Measurements from ENCODE around the gene CXCL1. TPM values are rescaled to one million over a fixed set of nuclear protein-coding genes. Genes with fewer than 3 reads are reported as not detected.

The CXCL1 gene
- total RNA-seq, 1 experiment from 2014 or later: 49.3 TPM

GRCh38 chr4:73850261-73850970, 18.8 kb upstream of the CXCL1 start:
- Mint-ChIP-seq H3K4me1 (ENCODE audit: insufficient read depth, unreplicated experiment) (peaks cover 7% of the 10 kb centered on the region), H3K9me3 (ENCODE audit: unreplicated experiment) (no peaks in the 10 kb centered on the region), H3K27me3 (ENCODE audit: insufficient read depth, unreplicated experiment) (no peaks in the 10 kb centered on the region), H3K36me3 (ENCODE audit: insufficient read depth, unreplicated experiment) (no peaks in the 10 kb centered on the region), H3K27ac (ENCODE audit: low read depth, unreplicated experiment) (no peak overlapping the region), H3K4me3 (ENCODE audit: unreplicated experiment) (no peak overlapping the region)
- intact Hi-C loops (cut with micrococcal nuclease): no loop called here
- ChIA-PET CTCF (interaction anchor here (0.6 to 4.3 kb wide), 3 partner anchors 13 to 197 kb away, joined by 4 to 22 read pairs (median 13); no protein-coding TSS in a partner anchor), POLR2A (interaction anchor here (0.6 to 0.7 kb wide), 3 partner anchors 60 to 455 kb away, joined by 3 to 5 read pairs (median 3); no protein-coding TSS in a partner anchor)
- BruUV-seq (replicated peaks): no TSS peak
- no peak for DNase-seq (ENCODE audit: unreplicated experiment)
- TF ChIP-seq, protein P1, sequence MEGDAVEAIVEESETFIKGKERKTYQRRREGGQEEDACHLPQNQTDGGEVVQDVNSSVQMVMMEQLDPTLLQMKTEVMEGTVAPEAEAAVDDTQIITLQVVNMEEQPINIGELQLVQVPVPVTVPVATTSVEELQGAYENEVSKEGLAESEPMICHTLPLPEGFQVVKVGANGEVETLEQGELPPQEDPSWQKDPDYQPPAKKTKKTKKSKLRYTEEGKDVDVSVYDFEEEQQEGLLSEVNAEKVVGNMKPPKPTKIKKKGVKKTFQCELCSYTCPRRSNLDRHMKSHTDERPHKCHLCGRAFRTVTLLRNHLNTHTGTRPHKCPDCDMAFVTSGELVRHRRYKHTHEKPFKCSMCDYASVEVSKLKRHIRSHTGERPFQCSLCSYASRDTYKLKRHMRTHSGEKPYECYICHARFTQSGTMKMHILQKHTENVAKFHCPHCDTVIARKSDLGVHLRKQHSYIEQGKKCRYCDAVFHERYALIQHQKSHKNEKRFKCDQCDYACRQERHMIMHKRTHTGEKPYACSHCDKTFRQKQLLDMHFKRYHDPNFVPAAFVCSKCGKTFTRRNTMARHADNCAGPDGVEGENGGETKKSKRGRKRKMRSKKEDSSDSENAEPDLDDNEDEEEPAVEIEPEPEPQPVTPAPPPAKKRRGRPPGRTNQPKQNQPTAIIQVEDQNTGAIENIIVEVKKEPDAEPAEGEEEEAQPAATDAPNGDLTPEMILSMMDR (IDR thresholded peaks at IDR 0.05; ENCODE audit: unreplicated experiment): no peak

- no peaks in the 10 kb centered on the region for H3K27me3 Mint-ChIP-seq (ENCODE audit: insufficient read depth, unreplicated experiment)
- no TSS peak for BruUV-seq (replicated peaks)
- CTCF ChIA-PET: interaction anchor here (2.2 to 4.3 kb wide), 2 partner anchors 12 to 121 kb away, joined by 13 to 22 read pairs; no protein-coding TSS in a partner anchor
- no peaks in the 10 kb centered on the region for H3K36me3 Mint-ChIP-seq (ENCODE audit: insufficient read depth, unreplicated experiment)
- TF ChIP-seq, protein P1 (IDR thresholded peaks at IDR 0.05; ENCODE audit: unreplicated experiment): no peak
- peaks cover 9% of the 10 kb centered on the region for H3K4me1 Mint-ChIP-seq (ENCODE audit: insufficient read depth, unreplicated experiment)
- intact Hi-C loops (cut with micrococcal nuclease): no loop called here
- DNase-seq (ENCODE audit: unreplicated experiment): no peak
- no peaks in the 10 kb centered on the region for H3K9me3 Mint-ChIP-seq (ENCODE audit: unreplicated experiment)
- no peak overlapping the region for H3K4me3 Mint-ChIP-seq (ENCODE audit: unreplicated experiment)
- POLR2A ChIA-PET: interaction anchor here (0.7 to 1.1 kb wide), 2 partner anchors 128 to 454 kb away, joined by 3 read pairs; no protein-coding TSS in a partner anchor
- H3K27ac Mint-ChIP-seq (ENCODE audit: low read depth, unreplicated experiment): no peak overlapping the region
Observed at GRCh38 chr4:73851293-73851692, 17.9 kb upstream of the CXCL1 start.

- BruUV-seq (replicated peaks): no TSS peak
- no peak overlapping the region for H3K27ac Mint-ChIP-seq (ENCODE audit: low read depth, unreplicated experiment)
- ChIA-PET CTCF (interaction anchor here (1.0 to 4.3 kb wide), 2 partner anchors 11 to 189 kb away, joined by 6 to 22 read pairs; no protein-coding TSS in a partner anchor), POLR2A (interaction anchor here (0.8 kb wide), 1 partner anchor 188 kb away, joined by 3 read pairs; no protein-coding TSS in a partner anchor)
- no peaks in the 10 kb centered on the region for H3K27me3 Mint-ChIP-seq (ENCODE audit: insufficient read depth, unreplicated experiment)
- H3K36me3 Mint-ChIP-seq (ENCODE audit: insufficient read depth, unreplicated experiment): no peaks in the 10 kb centered on the region
- peaks cover 9% of the 10 kb centered on the region for H3K4me1 Mint-ChIP-seq (ENCODE audit: insufficient read depth, unreplicated experiment)
- H3K9me3 Mint-ChIP-seq (ENCODE audit: unreplicated experiment): no peaks in the 10 kb centered on the region
- TF ChIP-seq, protein P1 (IDR thresholded peaks at IDR 0.05; ENCODE audit: unreplicated experiment): no peak
- DNase-seq (ENCODE audit: unreplicated experiment): no peak
- H3K4me3 Mint-ChIP-seq (ENCODE audit: unreplicated experiment): no peak overlapping the region
- intact Hi-C loops (cut with micrococcal nuclease): no loop called here
Observed at GRCh38 chr4:73852771-73853170, 16.4 kb upstream of the CXCL1 start.

DNA sequence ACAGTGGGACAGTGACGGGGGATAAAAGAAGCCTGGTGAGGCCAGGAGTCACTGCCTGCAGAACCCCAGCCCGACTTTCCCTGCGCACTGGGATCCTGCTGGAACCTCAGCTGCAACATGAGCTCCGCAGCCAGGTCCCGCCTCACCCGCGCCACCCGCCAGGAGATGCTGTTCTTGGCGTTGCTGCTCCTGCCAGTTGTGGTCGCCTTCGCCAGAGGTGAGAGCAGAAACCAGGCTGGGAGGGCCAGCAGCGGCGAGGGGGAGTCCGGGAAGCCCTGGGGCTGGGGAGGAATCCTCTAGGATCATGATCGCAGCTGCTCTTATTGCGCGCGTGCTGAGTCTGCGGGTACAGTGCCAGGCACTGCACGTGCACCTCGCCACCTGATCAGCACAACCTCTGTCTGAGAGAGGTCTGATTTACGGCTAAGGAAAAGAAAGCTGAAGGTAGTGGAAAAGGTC, 15.9 kb upstream of the CXCL1 start, which contains the start of gene PF4V1:
TSS of gene PF4V1 (plus strand) at position 51 of the 459 bp plus-strand sequence. CDS start at position 118, 67 bp downstream.
- POLR2A ChIA-PET: no interaction called here

More for the DNA sequence above, 15.9 kb upstream of the CXCL1 start, which contains the start of gene PF4V1:
- DNase-seq (ENCODE audit: unreplicated experiment): no peak
- TF ChIP-seq, protein P1 (IDR thresholded peaks at IDR 0.05; ENCODE audit: unreplicated experiment): no peak
- no peaks in the 10 kb centered on the region for H3K9me3 Mint-ChIP-seq (ENCODE audit: unreplicated experiment)
- H3K4me1 Mint-ChIP-seq (ENCODE audit: insufficient read depth, unreplicated experiment): peaks cover 9% of the 10 kb centered on the region
- CTCF ChIA-PET: interaction anchor here (1.3 to 3.6 kb wide), 2 partner anchors 9 to 11 kb away, joined by 3 to 25 read pairs; no protein-coding TSS in a partner anchor
- no peaks in the 10 kb centered on the region for H3K36me3 Mint-ChIP-seq (ENCODE audit: insufficient read depth, unreplicated experiment)
- no peaks in the 10 kb centered on the region for H3K27me3 Mint-ChIP-seq (ENCODE audit: insufficient read depth, unreplicated experiment)
- intact Hi-C loops (cut with micrococcal nuclease): no loop called here
- no peak within 1 kb of the TSS for H3K27ac Mint-ChIP-seq (ENCODE audit: low read depth, unreplicated experiment)
- H3K4me3 Mint-ChIP-seq (ENCODE audit: unreplicated experiment): no peak within 1 kb of the TSS
- no TSS peak for BruUV-seq (replicated peaks)
